H1 (cell line): Measurements from ENCODE around the gene SULF2. TPM values are rescaled to one million over a fixed set of nuclear protein-coding genes. Genes with fewer than 3 reads are reported as not detected.

ENCODE experiments used
- ASH2L ChIP-seq: fragments of 200-600, 300-600 bp; sonication (generic); IDR thresholded peaks from one replicate; pipeline ENCODE4 v1.7.1; 2017; ENCODE audit warnings: low read length
- ATF3 ChIP-seq: IDR thresholded peaks from 2 replicates; pipeline ENCODE4 v1.6.1; 2011; ENCODE audit warnings: low read depth, mild to moderate bottlenecking, low read length; ENCODE audit not compliant: insufficient read depth
- CTBP2 ChIP-seq: IDR thresholded peaks from 2 replicates; pipeline ENCODE4 v1.7.0; 2011; ENCODE audit warnings: borderline replicate concordance, mild to moderate bottlenecking, moderate library complexity, mixed read lengths, low read length; ENCODE audit not compliant: insufficient read depth, insufficient read length
- POLR2A ChIP-seq, 2 experiments: IDR thresholded peaks; 1 replicate in 1 of 2; 2 replicates in 1 of 2; pipeline ENCODE4 v1.6.1; 2011; ENCODE audit warnings: low read depth in 2 of 2, low read length in 2 of 2, mild to moderate bottlenecking in 2 of 2; ENCODE audit errors: control extremely low read depth in 1 of 2
- POU5F1 ChIP-seq: IDR thresholded peaks from 2 replicates; pipeline ENCODE4 v1.6.1; 2011; ENCODE audit warnings: low read depth, mild to moderate bottlenecking, low read length, moderate library complexity
- SP4 ChIP-seq: IDR thresholded peaks from 2 replicates; pipeline ENCODE4 v1.6.1; 2012; ENCODE audit warnings: low read length, inconsistent platforms
- USF2 ChIP-seq: IDR thresholded peaks from 2 replicates; pipeline ENCODE4 v1.6.1; 2011; ENCODE audit warnings: low read length, improper control_type of control experiment
- polyA plus RNA-seq, 7 experiments: library from polyadenylated mRNA; depleted of rRNA in 3 of 7; stranded (reverse) in 5 of 7; unstranded in 2 of 7; fragments of >200 nt in 5 of 7; fragments of 200-250 nt in 2 of 7; gene quantifications; 1 replicate in 5 of 7; 2 replicates in 1 of 7; 4 replicates in 1 of 7; pipeline versions ENCODE4 v1.2.1 to v1.2.3, GENCODE V29; 2011 to 2013; ENCODE audit warnings: missing spikeins in 2 of 7, mixed read lengths in 2 of 7
- total RNA-seq: library from RNA; stranded (reverse); fragmentation: NEBNext Ultra II Directional; extraction: Animal tissue kit (Norgen Biotek cat#: 25700); gene quantifications from 2 replicates; pipeline ENCODE4 v1.2.1, GENCODE V29; 2021

The SULF2 gene
- total and polyA plus RNA-seq, 2 of the 8 experiments (the other 6 are each of a cell fraction or from before 2014, with no cell fraction given): 15.7 to 28.2 TPM

DNA sequence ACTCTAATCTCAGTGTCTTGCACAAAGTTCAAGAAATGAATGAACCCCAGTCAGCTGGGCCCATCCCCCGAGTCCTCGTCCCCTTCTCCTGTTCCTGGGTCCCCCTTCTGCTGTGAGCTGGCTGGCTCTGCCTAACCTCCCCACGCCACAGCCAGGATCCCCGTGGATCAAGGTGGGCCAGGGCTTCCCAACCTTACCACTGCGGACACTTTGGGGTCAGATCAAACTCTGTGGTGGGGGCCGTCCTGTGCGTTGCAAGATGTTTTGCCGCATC, 116.2 kb downstream of the SULF2 start (continued):
- TF ChIP-seq ASH2L: no peak
- no peak for TF ChIP-seq ATF3
- no peak for TF ChIP-seq SP4
- TF ChIP-seq CTBP2: no peak
- TF ChIP-seq POLR2A (IDR thresholded peaks at IDR 0.05; ENCODE audit: control extremely low read depth in 1 of 2, low read depth in 2 of 2, low read length in 2 of 2): no peak
- TF ChIP-seq USF2: no peak
- TF ChIP-seq POU5F1: no peak
